HG03571 (cell line): ENCODE data around the gene TMEM115.

Experiments
- ATAC-seq: cut with Tn5 transposase; IDR thresholded peaks from one replicate; pipeline ENCODE4 v1.9.1; 2021; ENCODE audit not compliant: unreplicated experiment

The TMEM115 gene

DNA sequence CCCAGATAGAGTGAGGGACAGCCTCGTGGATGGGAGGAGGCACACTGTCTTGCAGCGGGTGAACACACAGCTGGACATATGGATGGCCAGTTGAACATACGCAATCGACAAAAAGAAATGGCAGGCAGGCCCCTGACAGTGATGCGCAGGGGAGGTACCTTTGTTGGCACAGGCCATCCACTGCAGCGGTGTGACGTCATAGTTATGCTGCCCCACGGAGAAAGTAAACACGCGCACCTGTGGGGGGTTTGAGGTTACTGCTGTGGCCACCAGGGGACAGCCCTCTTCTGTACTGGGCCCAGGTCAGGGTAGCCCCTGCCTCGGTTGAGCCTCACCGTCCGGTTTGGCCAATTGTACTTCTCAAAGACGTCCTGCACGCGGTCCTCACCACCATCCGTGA is 19.4 kb upstream of the TMEM115 start:
- ATAC-seq = no peak

DNA sequence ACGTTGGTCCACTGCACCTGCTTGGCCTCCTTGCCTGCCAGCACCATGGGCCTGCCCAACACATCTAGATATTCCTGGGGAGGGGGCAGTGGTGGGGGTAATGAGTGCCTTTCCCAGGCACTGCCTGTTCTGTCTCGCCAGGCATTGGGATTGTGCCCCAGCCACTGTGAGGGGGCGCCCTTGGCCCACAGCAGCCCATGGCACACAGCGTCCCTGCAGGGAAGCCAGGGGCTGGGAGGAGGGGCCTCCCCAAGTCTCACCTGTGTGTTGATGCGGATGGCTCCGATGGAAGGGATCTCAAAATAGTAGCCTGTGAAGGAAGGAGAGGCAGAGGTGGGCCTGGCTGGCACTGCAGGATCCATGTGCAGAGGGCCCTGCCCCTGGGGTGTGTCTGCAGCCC is 18.7 kb upstream of the TMEM115 start:
- ATAC-seq = no peak

DNA sequence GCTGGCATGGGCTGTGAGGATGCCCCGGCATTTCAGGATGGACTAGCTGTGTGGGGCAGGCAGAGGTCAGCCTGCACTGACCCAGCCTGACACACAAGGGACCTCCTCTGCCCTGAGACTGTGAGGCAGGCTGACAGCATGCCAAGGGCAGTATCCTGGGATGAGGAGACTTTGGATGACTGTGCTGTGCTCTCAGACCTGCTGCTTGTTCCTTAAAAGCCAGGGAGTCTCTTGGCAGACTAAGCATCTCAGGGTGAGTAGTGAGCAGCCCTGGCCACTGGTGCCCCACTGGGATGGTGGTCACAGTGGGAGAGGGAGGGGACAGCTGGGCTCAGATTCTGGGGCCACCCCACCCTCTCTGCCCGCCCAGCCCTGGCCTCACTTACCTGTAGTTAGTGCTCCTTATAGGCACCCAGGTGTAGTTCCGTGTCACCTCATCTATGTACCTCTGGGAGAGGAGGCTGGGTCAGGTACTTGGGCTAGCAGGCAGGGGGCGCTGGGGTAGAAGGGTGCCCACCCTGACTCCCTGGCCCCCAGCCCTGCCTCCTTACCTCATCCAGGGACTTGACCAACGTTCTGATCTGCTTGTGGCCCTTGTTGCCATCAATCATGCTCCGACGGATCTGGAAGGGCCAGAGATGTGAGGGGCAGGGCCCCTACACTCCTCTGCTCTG is 16.1 kb upstream of the TMEM115 start:
- no peak for ATAC-seq

GRCh38 chr3:50374363-50375257 is 15.3 kb upstream of the TMEM115 start:
- ATAC-seq = no peak

GRCh38 chr3:50373146-50374051 is 14.1 kb upstream of the TMEM115 start:
- ATAC-seq = no peak

DNA sequence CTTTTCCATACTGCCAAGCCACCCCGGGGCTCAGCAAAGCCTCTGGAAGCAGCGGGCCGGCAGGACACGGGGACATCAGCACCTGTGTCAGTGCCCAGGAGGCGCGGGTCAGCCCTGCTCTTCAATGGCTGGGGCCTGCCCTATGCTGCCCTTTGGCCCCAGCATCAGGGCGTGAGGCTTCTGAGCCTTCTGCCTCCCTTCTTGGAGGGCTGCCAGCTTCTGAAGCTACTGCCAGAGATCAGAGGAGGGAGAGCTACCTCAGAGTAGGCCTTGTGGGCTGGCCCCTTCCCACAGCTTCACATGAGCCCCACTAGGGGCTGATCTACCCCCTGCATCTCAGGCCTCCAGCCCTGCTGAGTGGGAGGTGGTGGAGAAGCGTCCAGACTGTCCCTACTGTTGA is 13.0 kb upstream of the TMEM115 start:
- no peak for ATAC-seq

- no peak for ATAC-seq
These were observed 11.9 kb upstream of the TMEM115 start for GRCh38 chr3:50371133-50371685.

- no peak for ATAC-seq
These were observed 11.3 kb upstream of the TMEM115 start for GRCh38 chr3:50370594-50370993.

- no peak for ATAC-seq
These were observed 9.8 kb upstream of the TMEM115 start for GRCh38 chr3:50369012-50369670.

- no peak for ATAC-seq
These were observed 6.5 kb upstream of the TMEM115 start for GRCh38 chr3:50365842-50366220.

DNA sequence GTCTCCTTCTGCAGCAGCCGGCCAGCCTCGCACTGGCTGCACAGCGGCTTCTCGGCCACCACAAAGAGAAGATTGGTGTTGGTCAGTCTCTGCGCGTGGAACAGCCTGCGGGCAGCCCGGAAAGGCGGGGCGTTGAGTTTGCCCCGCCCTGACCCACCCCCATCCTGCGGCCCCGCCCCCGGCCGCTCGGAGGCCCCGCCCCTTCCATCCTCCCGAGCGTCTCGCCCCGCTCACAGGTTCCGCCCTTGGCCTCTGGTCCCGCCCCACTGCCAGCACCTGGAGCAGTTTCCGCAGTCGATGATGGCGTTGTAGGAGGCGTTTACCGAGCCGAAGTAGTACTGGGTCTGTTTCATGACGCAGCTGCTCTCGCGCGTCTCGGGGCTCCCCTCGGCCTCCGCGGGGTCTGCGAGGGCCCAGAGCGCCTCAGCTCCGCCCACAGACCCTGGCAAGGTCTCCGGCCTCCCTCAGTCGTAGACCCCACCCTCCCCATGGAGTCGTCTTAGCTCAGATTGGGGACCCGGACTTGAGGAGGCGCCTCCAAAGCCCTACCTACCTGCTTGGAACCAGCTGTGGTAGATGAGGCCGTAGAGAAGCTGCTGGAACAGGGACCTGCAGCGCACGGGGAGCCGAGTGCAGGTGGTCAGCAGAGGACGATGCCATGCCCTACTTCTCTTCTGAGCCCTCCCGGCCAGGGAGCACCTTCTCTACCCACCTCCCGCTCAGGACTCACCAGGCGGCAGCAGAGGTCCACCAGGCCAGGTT is 5.9 kb upstream of the TMEM115 start:
- peak; percentile 80 for ATAC-seq

GRCh38 chr3:50364573-50365079 is 5.3 kb upstream of the TMEM115 start:
- ATAC-seq = no peak

DNA sequence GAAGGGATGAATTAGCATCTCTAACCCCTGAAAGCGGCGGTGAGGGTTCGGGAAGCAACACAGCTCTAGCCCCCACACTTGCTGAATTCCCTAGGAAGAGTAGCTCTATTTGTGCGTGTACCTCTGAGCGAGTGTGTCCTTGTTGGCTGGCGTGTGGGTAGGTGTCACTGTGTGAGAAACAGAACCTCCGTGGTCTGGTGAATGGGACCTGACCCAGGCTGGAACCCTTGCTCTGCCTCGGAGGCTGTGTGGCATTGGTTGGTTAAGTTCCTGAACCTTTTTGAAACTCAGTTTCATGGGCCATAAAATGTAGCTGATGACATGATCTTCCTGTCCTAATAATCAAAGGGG is 414 bp upstream of the TMEM115 start:
- ATAC-seq = peak; percentile 7

GRCh38 chr3:50358355-50358910 is 888 bp downstream of the TMEM115 start:
- no peak for ATAC-seq

DNA sequence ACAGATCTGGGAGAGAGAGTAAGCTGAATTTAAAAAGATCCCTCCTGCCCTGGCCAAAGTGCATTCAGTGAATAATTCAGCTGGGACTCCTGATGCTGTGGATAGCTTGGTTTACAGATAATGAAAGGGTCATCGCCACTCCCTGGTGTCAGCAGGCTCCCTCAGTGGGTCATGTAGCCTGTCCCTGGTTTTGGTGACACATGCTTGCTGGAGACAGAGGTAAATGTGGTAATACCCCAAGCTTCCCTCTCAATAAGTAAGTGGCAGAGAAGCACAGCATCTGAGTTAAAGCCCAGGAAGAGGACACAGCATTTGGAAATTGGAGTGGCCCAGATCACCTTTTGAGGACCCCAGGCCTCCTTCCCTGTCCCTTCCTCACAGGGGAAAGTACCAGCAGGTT is 1.8 kb downstream of the TMEM115 start:
- ATAC-seq = no peak

DNA sequence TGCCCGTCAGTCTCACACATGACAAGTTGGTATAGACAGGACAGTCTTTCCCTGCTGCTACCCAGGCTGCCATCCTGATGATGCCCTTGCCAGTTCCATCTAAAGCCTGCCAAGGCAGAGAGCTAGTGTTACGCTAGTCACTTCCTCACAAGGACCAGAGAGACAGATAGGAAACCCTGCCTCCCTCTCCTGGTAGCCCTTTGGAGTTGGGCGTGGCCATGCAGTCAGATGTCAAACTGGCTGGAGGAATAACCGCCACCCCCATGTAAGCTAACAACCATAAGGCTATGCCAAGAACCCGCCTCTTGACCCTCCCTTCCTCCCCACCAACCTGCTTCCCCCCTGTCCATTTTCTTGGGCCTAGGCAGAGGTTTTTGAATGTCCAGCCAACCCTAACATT is 2.8 kb downstream of the TMEM115 start:
- ATAC-seq = no peak

- no peak for ATAC-seq
These were observed 3.3 kb downstream of the TMEM115 start for GRCh38 chr3:50355829-50356552.

DNA sequence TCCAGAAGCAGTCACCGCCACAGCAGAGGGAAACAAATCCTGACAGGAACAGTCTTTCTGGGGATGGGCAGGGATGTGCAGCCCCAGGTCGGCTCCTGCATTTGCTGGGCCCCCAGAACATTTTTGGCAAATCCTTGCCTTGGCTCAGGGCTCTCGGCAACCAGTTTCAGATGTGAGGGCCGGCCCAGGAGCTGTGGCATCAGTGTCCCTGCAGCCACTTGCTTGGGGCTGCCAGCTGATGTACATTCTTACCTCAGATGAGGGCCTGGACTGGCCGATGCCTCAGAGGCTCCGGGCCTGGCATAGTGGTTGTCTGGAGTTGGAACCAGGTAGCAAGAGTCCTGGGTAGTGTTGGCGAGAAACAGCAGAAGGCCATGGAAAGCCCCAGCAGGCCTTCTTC is 4.5 kb downstream of the TMEM115 start:
- ATAC-seq = no peak
